Activated CD4-positive, alpha-beta T cell treated with anti-CD3 and anti-CD28 coated beads, Interleukin-2, amount 10 ng/mL, durations not matched to agents 7 days and 5 days (primary cell): ENCODE results near the gene STX12. TPM values are rescaled to one million over a fixed set of nuclear protein-coding genes. Genes with fewer than 3 reads are reported as not detected.
A peak's percentile ranks its signal among the peaks of the same experiment; 100 is the strongest.
"Not testable (repeated sequence)": the region's sequence is repeated elsewhere in the genome, so short reads cannot be mapped to it uniquely, and the experiment has no call there.

Source experiments
- CTCF ChIA-PET: fragments of 350-600 bp; sonication (Branson Sonifier 250); formaldehyde crosslinking; loops from one replicate; lab custom pipeline; 2021; ENCODE audit warnings: antibody characterized with exemption; lab: Charles Lee
- POLR2A ChIA-PET: fragments of 350-600 bp; sonication (Branson Sonifier 250); formaldehyde crosslinking; loops from one replicate; lab custom pipeline; 2021; ENCODE audit warnings: antibody characterized with exemption; lab: Charles Lee
- DNase-seq: peaks from one replicate; pipeline ENCODE4 v3.0.0-alpha.2; 2020
- H3K27ac Mint-ChIP-seq: one replicate; pipeline ENCODE4 v1.8.0; 2021; ENCODE audit warnings: mild to moderate bottlenecking, moderate library complexity, mixed read lengths
- H3K27me3 Mint-ChIP-seq: one replicate; pipeline ENCODE4 v1.8.0; 2021; ENCODE audit warnings: mixed read lengths
- H3K36me3 Mint-ChIP-seq: one replicate; pipeline ENCODE4 v1.8.0; 2021; ENCODE audit warnings: low read depth, mixed read lengths
- H3K4me1 Mint-ChIP-seq: one replicate; pipeline ENCODE4 v1.8.0; 2021; ENCODE audit warnings: mixed read lengths
- H3K4me3 Mint-ChIP-seq: one replicate; pipeline ENCODE4 v1.8.0; 2021; ENCODE audit warnings: mild to moderate bottlenecking, moderate library complexity, mixed read lengths
- H3K9me3 Mint-ChIP-seq: one replicate; pipeline ENCODE4 v1.8.0; 2021; ENCODE audit warnings: mixed read lengths
- total RNA-seq, 2 experiments: library from RNA; stranded (reverse); gene quantifications; one replicate each; pipeline ENCODE4 v1.2.3, GENCODE V29; 2021

STX12 gene
- total RNA-seq, 2 experiments from 2014 or later = 25.4 to 28.7 TPM

GRCh38 chr1:27835501-27835900 is 62.5 kb downstream of the STX12 start:
- H3K4me3 Mint-ChIP-seq = no peak overlapping the region
- peaks cover 39% of the 10 kb centered on the region for H3K36me3 Mint-ChIP-seq
- peak overlapping the region; percentile 6 for H3K27ac Mint-ChIP-seq
- ChIA-PET POLR2A (no interaction called here), CTCF (interaction anchor here (0.5 to 1.4 kb wide), 3 partner anchors 21 to 182 kb away, joined by 3 to 6 read pairs (median 3); no protein-coding TSS in a partner anchor)
- no peaks in the 10 kb centered on the region for H3K9me3 Mint-ChIP-seq
- peaks cover 35% of the 10 kb centered on the region for H3K4me1 Mint-ChIP-seq
- DNase-seq = no peak
- H3K27me3 Mint-ChIP-seq = no peaks in the 10 kb centered on the region

- Mint-ChIP-seq H3K27ac (no peak overlapping the region), H3K9me3 (no peaks in the 10 kb centered on the region), H3K27me3 (no peaks in the 10 kb centered on the region), H3K36me3 (peaks cover 43% of the 10 kb centered on the region), H3K4me1 (no peaks in the 10 kb centered on the region), H3K4me3 (no peak overlapping the region)
- CTCF ChIA-PET = interaction anchor here (1.2 kb wide), 1 partner anchor 8 kb away, joined by 3 read pairs; no protein-coding TSS in a partner anchor
- no peak for DNase-seq
- POLR2A ChIA-PET = no interaction called here
Measured at GRCh38 chr1:27849951-27850350, 76.9 kb downstream of the STX12 start.

GRCh38 chr1:27855085-27855484 is 82.1 kb downstream of the STX12 start:
- Mint-ChIP-seq H3K36me3 (peaks cover 14% of the 10 kb centered on the region), H3K9me3 (no peaks in the 10 kb centered on the region), H3K4me1 (peaks cover 8% of the 10 kb centered on the region), H3K27ac (no peak overlapping the region), H3K27me3 (no peaks in the 10 kb centered on the region), H3K4me3 (no peak overlapping the region)
- no peak for DNase-seq
- ChIA-PET CTCF (interaction anchor here (0.7 kb wide), 1 partner anchor 604 kb away, joined by 5 read pairs; no protein-coding TSS in a partner anchor), POLR2A (no interaction called here)

GRCh38 chr1:27856561-27857343 is 83.7 kb downstream of the STX12 start:
- no peaks in the 10 kb centered on the region for H3K36me3 Mint-ChIP-seq
- H3K4me1 Mint-ChIP-seq = peaks cover 8% of the 10 kb centered on the region
- POLR2A ChIA-PET = no interaction called here
- H3K4me3 Mint-ChIP-seq = no peak overlapping the region
- H3K27ac Mint-ChIP-seq = no peak overlapping the region
- CTCF ChIA-PET = interaction anchor here (0.9 to 2.5 kb wide), 5 partner anchors 17 to 124 kb away, joined by 3 to 13 read pairs (median 5); no protein-coding TSS in a partner anchor
- no peaks in the 10 kb centered on the region for H3K9me3 Mint-ChIP-seq
- no peak for DNase-seq
- no peaks in the 10 kb centered on the region for H3K27me3 Mint-ChIP-seq

DNA sequence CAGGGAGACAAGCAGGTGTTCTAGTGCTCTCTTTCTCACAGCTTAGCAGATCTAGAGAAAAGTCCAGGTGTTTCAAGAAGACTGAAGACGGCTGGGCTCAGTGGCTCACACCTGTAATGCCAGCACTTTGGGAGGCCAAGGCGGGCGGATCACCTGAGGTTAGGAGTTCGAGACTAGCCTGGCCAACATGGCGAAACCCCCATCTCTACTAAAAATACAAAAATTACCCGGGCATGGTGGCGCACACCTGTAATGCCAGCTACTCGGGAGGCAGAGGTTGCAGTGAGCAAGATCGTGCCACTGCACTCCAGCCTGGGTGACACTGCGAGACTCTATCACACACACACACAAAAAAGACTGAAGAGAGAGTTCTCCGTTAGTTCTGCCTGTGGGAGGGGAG is 84.5 kb downstream of the STX12 start:
- H3K27me3 Mint-ChIP-seq, H3K4me1 Mint-ChIP-seq, H3K36me3 Mint-ChIP-seq, DNase-seq, H3K4me3 Mint-ChIP-seq, H3K9me3 Mint-ChIP-seq, H3K27ac Mint-ChIP-seq: not testable (repeated sequence)
- POLR2A ChIA-PET = interaction anchor here (0.5 kb wide), 1 partner anchor 35 kb away, joined by 3 read pairs; no protein-coding TSS in a partner anchor
- CTCF ChIA-PET = interaction anchor here (0.6 to 2.5 kb wide), 14 partner anchors 10 to 135 kb away, joined by 3 to 13 read pairs (median 4); no protein-coding TSS in a partner anchor

GRCh38 chr1:27858072-27858948 is 85.3 kb downstream of the STX12 start:
- Mint-ChIP-seq H3K9me3 (no peaks in the 10 kb centered on the region), H3K27ac (peak overlapping the region; percentile 13), H3K36me3 (no peaks in the 10 kb centered on the region), H3K4me1 (peaks cover 14% of the 10 kb centered on the region), H3K4me3 (no peak overlapping the region), H3K27me3 (no peaks in the 10 kb centered on the region)
- ChIA-PET POLR2A (interaction anchor here (0.5 kb wide), 1 partner anchor 36 kb away, joined by 3 read pairs; no protein-coding TSS in a partner anchor), CTCF (interaction anchor here (0.6 to 2.5 kb wide), 14 partner anchors 9 to 134 kb away, joined by 3 to 13 read pairs (median 4); no protein-coding TSS in a partner anchor)
- peak; percentile 86 for DNase-seq

GRCh38 chr1:27858949-27859576 is 86.0 kb downstream of the STX12 start:
- H3K27ac Mint-ChIP-seq = no peak overlapping the region
- CTCF ChIA-PET = interaction anchor here (1.0 to 2.5 kb wide), 4 partner anchors 9 to 121 kb away, joined by 3 to 13 read pairs (median 6); no protein-coding TSS in a partner anchor
- no peak for DNase-seq

DNA sequence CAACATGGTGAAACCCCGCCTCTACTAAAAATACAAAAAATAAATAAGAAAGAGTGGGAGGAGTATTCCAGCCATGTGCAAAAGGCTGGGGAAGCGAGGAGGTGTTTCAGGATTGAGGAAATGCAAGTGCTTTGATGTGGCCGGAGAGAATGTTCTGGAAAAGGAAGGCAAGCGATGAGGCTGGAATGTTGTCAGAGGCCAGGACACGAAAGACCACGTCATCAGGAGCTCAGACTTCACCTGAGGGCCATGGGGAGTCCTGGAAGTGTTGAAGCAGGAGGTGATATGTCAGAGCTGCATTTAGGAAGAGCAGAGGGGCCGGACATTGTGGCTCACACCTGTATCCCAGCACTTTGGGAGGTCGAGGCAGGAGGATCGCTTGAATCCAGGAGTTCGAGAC is 88.4 kb downstream of the STX12 start:
- Mint-ChIP-seq H3K4me3 (no peak overlapping the region), H3K36me3 (no peaks in the 10 kb centered on the region), H3K27me3 (no peaks in the 10 kb centered on the region), H3K27ac (no peak overlapping the region), H3K4me1 (peaks cover 36% of the 10 kb centered on the region), H3K9me3 (no peaks in the 10 kb centered on the region)
- DNase-seq = no peak
- ChIA-PET CTCF (no interaction called here), POLR2A (no interaction called here)

More at GRCh38 chr1:27858949-27859576, 86.0 kb downstream of the STX12 start:
- H3K4me3 Mint-ChIP-seq = no peak overlapping the region
- no peaks in the 10 kb centered on the region for H3K27me3 Mint-ChIP-seq
- H3K4me1 Mint-ChIP-seq = peaks cover 20% of the 10 kb centered on the region
- H3K9me3 Mint-ChIP-seq = no peaks in the 10 kb centered on the region
- H3K36me3 Mint-ChIP-seq = no peaks in the 10 kb centered on the region
- POLR2A ChIA-PET = no interaction called here

DNA sequence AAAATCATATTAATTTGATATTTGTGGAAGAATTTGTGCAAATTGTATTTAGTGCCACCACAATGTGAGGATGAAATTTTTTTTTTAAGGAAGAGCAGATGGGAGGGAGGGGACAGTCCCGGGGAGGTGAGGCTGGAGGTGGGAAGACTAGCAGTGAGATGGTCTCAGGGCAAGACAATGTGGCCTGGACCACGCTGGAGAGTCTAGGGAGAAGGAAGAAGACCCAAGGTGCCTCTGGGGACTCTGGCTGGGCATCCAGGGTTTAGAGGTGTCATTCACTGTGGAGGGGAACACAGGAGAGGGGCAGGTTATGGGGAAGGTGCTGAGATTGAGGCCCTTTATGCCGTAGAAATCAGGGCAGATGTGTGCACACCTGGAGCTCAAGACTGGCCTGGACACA is 89.0 kb downstream of the STX12 start:
- no peaks in the 10 kb centered on the region for H3K36me3 Mint-ChIP-seq
- no peak for DNase-seq
- ChIA-PET CTCF (no interaction called here), POLR2A (no interaction called here)
- no peak overlapping the region for H3K4me3 Mint-ChIP-seq
- peaks cover 37% of the 10 kb centered on the region for H3K4me1 Mint-ChIP-seq
- H3K27ac Mint-ChIP-seq = no peak overlapping the region
- no peaks in the 10 kb centered on the region for H3K9me3 Mint-ChIP-seq
- no peaks in the 10 kb centered on the region for H3K27me3 Mint-ChIP-seq

GRCh38 chr1:27862671-27863537 is 89.9 kb downstream of the STX12 start:
- Mint-ChIP-seq H3K4me3 (no peak overlapping the region), H3K27me3 (no peaks in the 10 kb centered on the region), H3K27ac (no peak overlapping the region), H3K36me3 (no peaks in the 10 kb centered on the region), H3K4me1 (peaks cover 42% of the 10 kb centered on the region), H3K9me3 (no peaks in the 10 kb centered on the region)
- ChIA-PET CTCF (interaction anchor here (0.6 to 1.3 kb wide), 3 partner anchors 43 to 494 kb away, joined by 3 to 4 read pairs (median 4); no protein-coding TSS in a partner anchor), POLR2A (no interaction called here)
- no peak for DNase-seq

GRCh38 chr1:27863538-27863915 is 90.5 kb downstream of the STX12 start:
- Mint-ChIP-seq H3K4me1 (peaks cover 43% of the 10 kb centered on the region), H3K36me3 (no peaks in the 10 kb centered on the region), H3K27ac (no peak overlapping the region), H3K4me3 (no peak overlapping the region), H3K9me3 (no peaks in the 10 kb centered on the region), H3K27me3 (no peaks in the 10 kb centered on the region)
- no peak for DNase-seq
- POLR2A ChIA-PET = no interaction called here
- CTCF ChIA-PET = interaction anchor here (0.6 to 1.3 kb wide), 5 partner anchors 44 to 494 kb away, joined by 3 to 5 read pairs (median 4); no protein-coding TSS in a partner anchor
